ENCODE data around the gene RALY.
"Not testable (repeated sequence)": the region's sequence is repeated elsewhere in the genome, so short reads cannot be mapped to it uniquely, and the experiment has no call there.

RALY gene

DNA sequence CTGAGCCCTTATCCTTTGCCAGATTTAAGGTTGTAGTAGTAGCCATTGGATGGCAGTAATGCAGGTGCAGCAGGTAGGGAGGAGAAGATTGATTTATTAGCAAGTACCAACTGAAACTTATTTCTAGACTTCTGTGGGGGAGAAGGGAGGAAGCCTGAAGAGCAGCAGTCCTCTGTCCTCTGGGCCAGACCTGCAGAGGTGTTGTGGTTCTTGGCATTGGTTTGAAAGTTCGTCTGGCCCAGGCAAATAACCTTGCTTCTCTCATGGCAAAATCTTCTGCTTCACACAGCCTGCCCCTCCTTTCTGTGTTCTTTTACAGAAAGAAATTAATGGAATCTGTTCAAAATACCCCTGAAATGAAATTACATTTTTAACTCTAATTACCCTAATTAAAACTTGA is 24.5 kb downstream of the RALY start:
- DNase-seq = no peak

DNA sequence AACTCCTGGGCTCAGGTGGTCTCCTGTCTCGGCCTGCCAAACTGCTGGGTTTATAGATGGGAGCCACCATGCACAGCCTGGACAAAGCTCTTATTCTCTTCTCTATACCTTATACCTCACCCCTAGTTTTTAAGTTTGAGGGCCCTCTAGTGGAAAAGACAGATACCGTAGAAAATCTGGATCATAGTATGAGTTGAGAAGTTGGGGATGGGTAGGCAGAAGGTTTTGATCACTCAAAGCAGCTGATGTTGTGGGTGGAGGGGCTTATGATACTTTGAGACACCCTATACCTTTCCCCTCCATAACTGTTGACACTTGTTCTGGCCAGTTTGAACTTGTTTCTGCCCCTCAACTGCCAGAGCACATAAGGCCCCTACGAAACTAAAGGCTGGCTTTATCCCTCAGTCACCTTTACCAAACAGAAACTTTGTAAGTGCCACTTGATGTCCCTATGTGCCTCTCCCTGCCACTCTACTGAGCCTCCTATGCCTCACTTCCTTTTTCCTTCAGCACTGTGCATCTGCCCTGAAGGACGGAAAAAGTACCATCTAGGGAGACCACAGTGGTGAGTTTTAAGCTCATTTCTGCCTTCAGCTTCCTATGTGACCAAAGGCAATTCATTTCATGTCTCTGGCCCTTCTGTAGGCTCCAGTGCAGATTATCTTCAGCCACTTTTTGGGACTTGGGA is 28.6 kb downstream of the RALY start:
- DNase-seq = peak; percentile 28

DNA sequence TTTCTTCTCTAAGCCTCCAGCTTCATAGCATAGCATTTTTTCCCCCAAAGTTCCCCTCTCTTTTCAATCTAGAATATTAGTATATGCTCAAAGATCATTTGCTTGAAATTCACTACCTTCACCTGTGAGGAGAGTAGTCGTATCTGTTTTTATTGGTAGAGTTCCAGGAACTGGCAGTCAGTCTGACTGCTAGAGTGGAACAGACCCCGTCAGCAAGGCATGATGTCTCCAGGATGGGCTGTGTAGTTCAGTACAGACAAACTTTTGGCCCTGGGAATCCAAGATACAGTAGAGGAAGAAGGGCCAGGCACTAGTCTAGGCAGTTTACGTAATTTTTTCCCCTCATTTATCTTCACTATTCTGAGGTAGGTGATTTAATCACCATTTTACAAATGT is 29.1 kb downstream of the RALY start:
- no peak for DNase-seq

DNA sequence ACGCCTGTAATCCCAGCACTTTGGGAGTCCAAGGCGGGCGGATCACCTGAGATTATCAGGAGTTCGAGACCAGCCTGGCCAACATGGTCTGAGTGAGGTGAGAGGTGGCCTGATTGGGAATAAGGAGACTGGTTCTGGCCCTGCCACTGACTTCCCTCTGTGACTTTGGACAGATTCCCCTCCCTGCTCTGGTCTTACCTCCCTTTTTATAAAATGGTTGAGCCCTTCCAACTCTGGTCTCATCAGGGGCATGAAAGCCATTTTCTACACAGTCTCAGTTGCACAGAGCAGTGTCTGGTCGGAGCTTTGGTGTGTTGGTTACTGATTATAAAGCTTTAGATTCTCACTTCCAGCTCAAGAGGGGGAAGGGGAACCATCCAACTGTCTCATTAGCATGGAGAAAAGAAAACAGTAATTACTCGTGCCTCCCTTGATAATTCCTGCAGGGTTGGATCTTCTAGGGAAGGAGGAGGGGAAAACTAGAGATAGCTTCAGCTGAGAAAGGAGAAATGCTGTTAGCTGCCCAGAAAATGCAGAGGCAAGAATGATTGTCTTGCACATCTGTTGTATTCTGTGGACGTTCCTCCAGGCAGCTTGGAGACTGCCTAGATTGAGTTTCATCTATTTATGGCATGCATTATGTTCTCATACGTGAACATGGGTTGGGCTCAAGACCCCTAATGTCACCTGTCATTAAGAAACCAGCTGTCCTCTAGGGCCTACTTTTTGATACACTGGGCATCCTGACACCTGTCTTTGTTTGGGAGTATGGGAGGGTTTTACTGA is 30.4 kb downstream of the RALY start:
- no peak for DNase-seq

DNA sequence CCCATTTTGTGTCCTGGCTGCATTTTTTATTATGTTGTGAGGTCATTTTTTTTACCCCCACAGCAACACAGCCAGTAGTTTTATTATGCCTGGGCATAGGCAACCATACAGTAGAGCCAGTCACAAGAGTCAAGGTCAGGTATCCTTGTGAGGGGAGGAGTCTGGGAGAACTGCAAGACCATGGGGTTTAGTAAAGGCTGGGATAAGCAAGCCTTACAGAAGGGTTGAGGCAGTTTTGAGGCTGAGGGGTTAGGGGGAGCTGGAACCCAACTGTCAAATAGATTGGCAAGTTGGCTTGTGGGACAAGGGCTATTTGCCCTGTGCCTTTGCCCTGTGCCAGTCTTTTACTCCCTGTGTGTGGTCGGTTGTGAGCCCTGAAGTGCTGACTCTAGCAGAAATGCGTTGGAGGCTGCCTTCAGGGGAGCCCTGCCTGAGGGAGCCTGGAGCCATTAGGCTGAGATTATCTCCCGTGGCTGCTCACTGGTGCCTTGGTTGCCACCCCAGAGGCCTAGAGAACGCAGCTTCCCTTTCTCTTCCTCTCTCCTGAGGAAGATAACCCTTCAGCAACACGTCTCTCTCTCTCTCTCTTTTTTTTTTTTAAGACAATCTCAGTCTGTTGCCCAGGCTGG is 31.1 kb downstream of the RALY start:
- DNase-seq = no peak

DNA sequence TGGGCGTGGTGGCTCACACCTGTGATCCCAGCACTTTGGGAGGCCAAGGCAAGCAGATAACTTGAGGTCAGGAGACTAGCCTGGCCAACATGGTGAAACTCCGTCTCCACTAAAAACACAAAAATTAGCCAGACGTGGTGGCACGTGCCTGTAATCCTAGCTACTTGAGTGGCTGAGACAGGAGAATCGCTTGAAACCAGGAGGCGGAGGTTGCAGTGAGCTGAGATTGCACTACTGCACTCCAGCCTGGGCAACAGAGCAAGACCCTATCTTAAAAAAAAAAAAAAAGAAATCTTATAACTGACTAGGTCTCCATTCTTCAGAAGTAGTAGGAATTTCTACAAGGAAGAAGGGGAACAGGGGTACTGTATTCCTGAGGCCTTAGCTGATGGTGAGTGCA is 34.3 kb downstream of the RALY start:
- DNase-seq = not testable (repeated sequence)

DNA sequence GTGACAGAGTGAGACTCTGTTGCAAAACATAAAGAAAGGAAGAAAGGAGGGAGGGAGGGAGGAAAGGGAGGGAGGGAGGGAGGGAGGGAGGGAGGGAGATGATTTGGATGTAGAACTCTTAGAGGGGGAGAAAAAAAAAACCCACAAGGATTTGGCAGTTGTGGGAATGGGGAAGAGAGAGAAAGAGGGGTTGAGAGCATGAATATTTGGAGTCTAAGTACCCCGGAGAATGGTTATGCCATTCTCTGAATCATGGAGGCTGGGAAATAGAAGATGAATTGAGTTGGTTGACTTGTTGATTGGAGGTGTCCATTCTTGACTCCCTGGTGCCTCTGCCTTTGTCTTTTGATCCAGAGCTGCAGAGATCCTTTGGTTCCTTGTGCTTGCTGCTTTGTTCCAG is 35.7 kb downstream of the RALY start:
- DNase-seq = no peak

DNA sequence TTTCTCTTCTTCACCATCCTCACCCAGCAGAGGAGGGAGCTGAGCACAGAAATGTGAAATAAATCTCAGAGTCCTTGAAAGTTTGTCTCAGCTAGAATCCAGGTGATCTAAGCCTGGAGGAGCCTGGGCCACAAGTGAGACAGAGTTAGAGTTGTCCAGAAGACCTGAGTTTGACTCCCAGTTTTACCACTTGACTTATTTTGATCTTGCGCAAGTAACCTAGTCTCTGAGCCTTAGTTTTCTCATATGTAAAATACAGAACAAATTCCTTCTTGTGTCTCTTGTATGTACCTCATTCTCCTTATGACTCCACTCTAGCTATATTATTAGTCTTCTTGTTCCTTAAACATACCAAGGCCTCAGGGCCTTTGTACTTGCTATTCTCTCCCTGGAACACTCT is 36.7 kb downstream of the RALY start:
- no peak for DNase-seq

DNA sequence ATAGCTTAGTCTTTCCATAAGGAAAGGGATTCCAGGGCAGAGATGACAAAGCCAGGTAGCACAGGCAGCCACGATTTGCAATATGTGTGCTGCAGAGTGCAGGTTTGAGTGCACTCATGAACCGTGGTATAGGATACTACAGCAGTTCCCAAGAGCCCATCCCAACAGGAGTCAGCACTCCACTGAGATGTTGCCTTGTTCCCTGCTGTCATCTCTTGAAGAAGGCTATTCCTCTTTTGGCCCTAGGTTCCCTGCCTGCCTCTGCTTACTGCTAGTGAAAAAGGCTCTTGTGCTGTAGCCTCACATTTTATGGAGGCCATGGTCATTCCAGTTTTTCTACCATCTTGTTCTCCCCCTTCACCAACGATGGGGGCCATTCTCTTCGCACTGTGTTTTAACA is 40.2 kb downstream of the RALY start:
- no peak for DNase-seq

DNA sequence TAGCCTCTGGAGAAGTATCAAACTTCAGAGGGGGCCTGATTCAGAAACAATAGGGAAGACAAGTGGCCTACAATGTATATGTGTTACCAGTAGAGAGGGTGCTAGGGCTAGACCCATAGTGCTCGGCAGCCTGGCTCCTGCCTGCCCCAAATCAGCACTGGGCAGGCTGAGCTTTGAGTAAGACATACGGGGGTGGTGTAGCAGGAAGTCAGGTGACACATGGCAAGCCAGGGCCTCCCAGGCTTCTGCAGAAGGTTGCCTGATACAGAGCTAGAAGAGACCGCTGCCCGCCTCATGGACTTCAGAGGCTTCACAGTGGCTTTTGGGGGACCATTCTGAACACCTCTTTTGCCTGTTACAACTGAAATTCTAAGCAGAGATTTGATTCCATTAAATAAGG is 43.4 kb downstream of the RALY start:
- no peak for DNase-seq

DNA sequence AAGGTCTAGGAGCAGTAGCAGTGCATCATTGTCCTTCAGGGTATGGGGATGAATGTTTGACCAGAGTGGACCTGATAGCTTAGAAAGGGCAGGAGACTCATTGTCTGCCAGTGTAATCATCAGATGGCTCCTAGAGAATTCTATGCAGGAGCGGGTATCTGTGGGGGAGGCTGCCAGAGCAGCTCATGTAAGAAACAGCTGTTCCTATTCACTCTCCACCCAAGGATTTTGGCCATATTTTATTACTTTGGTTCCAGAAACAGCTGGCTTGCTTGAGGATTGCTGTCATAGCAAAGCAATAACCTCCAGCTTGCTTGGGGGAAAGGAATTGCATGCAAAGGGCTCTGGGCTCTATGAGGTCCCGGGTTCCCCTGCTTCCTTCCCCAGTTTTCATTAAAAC is 44.1 kb downstream of the RALY start:
- no peak for DNase-seq

DNA sequence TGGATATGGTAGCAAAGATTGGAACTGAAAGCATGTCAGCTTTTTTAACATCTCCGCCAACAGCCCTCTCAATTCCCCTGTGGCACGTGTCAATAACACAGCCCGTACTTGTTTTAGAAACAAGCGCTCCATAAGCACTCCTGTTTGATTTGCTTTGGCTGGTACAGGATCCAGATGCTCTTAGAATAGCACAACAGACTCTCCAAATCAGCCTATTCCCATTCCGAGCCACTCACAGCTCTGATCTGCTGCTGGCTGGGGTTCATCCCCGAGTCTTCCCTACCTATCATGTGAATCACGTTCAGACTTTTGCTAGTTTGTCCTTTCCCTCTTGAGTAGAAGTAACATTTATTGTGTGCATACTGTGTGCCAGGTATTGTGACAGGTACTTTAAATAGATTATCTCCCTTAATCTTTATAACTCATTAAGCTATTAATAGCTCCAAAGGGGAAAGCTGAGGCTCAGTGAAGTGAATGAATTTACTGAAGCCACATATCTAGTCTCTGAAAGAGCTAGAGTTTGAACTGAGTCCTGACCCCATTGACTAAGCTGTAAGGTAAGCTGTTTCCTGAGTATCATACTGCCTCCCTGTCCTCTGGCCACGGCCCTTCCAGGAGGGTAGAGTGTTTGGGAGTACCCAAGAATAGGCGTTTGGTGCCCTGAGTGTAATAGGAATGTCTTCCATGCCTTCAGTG is 46.7 kb downstream of the RALY start:
- peak; percentile 79 for DNase-seq

DNA sequence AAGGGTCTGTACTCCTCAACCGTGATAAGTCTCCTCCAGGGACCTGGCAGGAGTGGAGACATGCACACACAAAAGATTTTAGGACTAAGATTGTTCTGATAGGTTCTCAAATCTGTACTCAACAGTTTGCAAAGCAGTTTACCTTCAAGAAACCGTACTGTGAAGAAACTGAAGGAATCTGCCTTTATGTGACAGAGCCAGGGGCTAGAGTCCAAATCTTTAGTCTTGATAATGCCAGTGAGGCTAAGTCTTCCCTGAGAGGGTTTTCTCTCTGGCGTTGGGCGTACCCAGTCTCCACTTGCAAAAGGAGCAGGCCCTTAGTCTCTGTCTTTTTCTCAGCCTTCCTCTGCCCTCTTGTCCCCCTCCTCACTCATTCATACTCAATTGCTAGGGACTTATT is 47.5 kb downstream of the RALY start:
- DNase-seq = no peak

DNA sequence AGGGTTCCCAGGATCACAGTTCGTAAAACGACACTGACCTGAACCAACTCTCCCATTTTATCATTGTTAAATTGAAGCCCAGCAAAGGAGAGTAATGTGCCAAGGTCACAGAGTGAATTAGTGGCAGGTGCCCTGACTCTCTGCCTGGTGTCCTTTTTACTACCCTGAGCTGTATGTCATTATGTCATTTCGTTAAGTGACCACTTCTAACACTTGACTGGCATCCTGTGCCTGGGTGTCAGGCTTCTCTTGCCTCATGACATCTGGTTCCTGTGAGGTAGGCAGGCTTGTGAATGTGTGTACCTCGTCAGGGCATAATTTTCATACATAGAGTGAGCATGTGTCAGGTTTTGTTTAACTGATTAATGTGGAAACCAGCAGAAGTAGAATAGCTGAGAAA is 48.6 kb downstream of the RALY start:
- peak; percentile 94 for DNase-seq

DNA sequence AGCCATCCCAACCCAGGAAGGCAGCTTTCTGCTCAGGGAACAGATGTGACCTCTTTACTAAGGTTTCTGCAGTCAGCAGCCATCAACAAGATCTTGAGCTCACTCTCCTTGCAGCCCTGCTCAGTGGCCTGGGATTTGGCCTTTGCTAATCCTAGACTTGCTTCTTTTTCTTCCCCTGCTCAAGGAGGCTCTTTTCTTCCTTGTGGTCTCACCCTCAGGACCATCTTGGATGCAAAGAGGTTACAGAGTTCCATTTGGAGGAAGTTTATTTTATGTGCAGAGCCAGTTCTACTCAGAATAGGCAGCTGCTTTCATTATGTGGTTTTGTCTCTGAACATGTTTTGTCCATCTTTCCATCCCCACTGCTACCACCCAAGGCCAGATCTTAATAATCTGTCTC is 49.3 kb downstream of the RALY start:
- no peak for DNase-seq

DNA sequence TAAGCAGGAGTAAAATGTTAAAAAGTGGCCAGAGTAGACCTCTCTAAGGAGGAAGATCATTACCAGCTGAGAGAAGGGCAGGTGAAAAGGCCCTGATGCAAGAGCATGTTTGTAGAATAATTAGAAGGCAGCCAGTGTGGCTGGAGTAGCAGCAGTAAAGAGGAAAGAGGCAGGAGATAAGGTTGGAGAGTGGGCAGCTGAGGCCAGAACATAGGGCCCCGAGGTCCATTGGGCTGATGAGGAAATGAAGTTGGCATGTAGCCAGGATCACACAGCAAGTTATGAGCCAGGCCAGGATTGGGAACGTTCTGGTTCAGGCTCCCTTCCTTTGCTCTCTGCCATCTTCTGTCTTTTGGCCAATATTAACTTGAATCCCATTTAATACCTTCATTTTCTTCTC is 51.6 kb downstream of the RALY start:
- DNase-seq = peak; percentile 38

DNA sequence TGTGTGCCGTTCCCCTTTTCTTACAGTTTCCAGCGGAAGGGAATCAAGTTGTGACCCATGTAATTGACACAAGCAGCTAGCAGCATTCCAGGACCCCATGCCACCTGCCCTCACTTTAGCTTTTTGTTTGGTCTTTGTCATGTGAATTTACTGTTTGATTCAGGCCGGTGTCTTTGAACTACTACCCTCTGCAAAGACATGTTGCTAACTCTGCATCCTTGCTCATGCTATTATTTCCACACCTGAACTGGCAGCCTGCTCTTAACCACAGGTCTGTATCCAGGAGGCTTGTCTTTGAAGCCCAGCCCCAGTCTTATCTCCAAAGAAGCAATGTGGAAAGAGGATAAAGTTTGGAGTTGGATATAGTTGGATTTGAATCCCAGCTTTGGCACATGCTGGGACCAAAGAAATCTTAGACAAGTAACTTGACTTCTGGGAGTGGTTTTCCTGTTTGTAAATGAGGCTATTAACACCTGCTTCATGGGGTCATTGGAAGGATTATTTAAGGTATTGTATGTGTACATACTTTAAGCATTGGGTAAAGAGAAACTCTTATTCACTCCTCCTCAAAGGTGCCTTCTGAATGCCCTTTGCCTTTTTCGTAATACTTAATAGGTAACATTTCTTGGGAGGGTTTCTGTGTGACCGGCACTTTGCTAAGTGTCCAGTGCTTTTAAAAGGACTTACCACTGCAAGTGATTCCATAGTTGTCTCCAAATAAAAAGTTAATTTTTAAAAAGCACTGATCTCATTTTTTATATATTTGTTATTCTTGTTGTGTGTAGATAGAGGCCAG is 52.4 kb downstream of the RALY start:
- no peak for DNase-seq

DNA sequence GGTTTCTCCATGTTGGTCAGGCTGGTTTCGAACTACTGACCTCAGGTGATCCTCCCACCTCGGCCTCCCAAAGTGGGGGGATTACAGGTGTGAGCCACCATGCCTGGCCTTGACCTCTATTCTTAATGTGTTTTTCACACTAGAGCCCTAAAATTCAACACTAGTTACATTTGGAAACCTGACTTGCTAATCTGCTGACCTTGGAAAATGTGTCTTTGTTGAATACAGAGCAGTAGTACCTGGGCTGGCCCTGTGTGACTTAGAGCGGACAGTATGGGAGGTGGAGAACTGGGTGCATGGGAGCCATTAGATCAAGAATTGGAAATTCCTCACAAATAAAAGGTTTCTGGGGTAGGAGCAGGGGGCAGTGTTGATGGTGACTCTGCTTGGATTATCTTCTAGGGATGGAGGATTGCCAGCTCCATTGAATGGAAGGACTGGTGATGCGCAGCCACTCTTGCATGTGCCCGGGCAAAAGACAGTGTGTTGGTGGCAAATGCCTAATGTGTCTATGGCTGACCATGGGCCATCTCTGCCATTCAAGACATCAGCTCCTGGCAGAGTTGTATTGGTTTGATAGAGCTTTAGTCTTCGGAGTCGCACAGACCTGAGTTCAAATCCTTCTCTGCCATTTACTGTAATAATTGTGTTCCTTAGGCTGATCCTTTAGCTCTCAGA is 53.4 kb downstream of the RALY start:
- no peak for DNase-seq

DNA sequence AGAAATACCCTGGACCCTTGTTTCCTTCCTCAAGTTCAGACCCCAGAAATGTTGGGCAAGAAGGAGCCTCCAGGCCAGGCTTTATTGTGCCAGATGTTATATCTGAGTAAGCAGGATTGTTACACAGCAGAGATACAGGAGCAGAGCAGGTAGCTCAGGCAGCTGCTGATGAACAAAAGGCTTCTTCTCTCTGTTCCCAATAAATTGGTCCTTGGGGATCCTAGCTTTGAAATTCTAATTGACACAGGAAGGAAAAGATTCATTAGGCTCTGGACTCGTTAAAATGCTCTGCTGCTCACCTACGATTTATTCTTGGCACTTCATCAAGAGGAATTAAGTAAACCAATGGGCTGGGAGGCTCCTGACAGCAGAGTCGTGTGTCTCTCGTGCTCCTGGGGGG is 54.2 kb downstream of the RALY start:
- no peak for DNase-seq

DNA sequence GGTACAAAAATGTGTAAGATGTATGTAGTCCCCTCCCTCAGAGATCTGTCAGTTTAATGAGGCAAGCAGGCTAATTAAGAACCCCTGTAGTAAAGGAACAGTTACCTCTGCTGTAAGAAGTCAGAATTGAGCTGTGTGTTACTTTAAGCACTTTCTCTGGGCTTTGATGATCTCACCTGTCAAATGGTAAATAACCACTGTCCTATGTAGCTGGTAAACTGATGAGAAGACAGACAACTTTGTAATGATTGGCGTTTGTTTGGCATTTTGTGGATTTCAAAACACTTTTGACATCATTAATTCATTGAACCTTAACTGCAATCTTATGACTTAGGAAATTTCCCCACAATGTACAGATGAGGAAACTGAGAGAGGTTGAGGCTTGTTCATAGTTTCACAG is 55.7 kb downstream of the RALY start:
- no peak for DNase-seq

DNA sequence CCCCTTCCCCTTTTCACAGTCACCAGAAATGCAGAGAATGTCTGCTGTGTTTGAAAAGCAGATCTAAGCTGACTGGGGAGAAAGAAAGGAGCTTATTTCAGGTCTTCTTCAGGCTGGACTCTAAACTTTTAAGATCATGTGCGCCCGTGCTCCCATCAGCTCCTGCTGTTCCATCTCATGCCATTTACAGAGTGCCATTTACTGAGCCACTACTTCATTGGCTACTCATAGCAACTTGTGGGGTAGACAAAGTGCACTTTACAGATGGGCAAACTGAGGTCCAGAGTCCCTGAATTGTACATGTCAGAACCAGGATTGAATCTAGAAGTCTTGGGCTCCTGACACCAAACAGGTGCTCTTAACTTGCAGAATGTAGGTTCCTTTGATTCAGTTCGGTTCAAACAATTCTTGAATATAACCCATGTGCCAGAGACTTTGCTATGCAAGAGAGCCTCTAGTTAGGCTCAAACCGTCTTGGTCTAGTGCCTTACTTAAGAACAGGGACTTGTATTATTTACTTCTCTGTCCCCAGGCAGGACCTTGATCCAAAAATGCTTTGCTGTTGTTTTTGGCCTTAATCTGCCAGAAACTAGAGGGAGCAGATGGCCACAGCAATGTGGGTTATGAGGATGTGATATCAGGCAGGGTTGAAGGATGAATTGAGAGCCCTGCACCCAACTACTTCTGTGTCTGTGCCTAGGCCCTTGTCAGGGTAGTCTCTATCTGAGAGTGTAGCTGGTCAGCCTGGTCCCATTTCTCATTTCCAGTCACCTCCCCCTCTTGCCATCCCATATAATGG is 56.4 kb downstream of the RALY start:
- no peak for DNase-seq
